Heart left ventricle (tissue), 16 donors: Measurements from ENCODE around the gene MARCHF7. TPM values are rescaled to one million over a fixed set of nuclear protein-coding genes. Genes with fewer than 3 reads are reported as not detected.
"Not testable (repeated sequence)": the region's sequence is repeated elsewhere in the genome, so short reads cannot be mapped to it uniquely, and the experiment has no call there.

Experiments used
- ATAC-seq, 4 donors: fragments of 200-7000 bp; cut with Tn5 transposase; one replicate each; pipeline ENCODE4 v1.9.1; 2020 to 2022; ENCODE audit warnings: moderate library complexity in 4 of 4, mild to moderate bottlenecking in 3 of 4, moderate number of reproducible peaks in 1 of 4
- DNase-seq, 5 donors: peaks; one replicate each; pipeline ENCODE4 v3.0.0-alpha.2; 2020
- H3K27ac ChIP-seq, 12 donors: fragments of 200-600 bp; sonication (generic) in 4 of 12; one replicate each; pipeline versions ENCODE4 v1.5.0 to v1.8.0; 2016 to 2022; ENCODE audit warnings: mild to moderate bottlenecking in 2 of 12
- H3K27me3 ChIP-seq, 9 donors: fragments of 200-600 bp; sonication (generic) in 2 of 9; one replicate each; pipeline versions ENCODE4 v1.5.1 to v1.8.0; 2016 to 2022; ENCODE audit warnings: mild to moderate bottlenecking in 3 of 9
- H3K36me3 ChIP-seq, 9 donors: fragments of 200-600 bp; sonication (generic) in 2 of 9; one replicate each; pipeline versions ENCODE4 v1.5.0 to v1.8.0; 2018 to 2022; ENCODE audit warnings: mild to moderate bottlenecking in 2 of 9
- H3K4me1 ChIP-seq, 12 donors: fragments of 200-600 bp; sonication (generic) in 4 of 12; one replicate each; pipeline versions ENCODE4 v1.5.0 to v1.8.0; 2016 to 2022; ENCODE audit warnings: mild to moderate bottlenecking in 3 of 12
- H3K4me3 ChIP-seq, 12 donors: fragments of 200-600 bp; sonication (generic) in 4 of 12; one replicate each; pipeline versions ENCODE4 v1.5.0 to v1.8.0; 2017 to 2022; ENCODE audit warnings: mild to moderate bottlenecking in 9 of 12, moderate library complexity in 4 of 12
- H3K9me3 ChIP-seq, 12 donors: fragments of 200-600 bp; sonication (generic) in 4 of 12; one replicate each; pipeline versions ENCODE4 v1.5.0 to v1.8.0; 2016 to 2022; ENCODE audit warnings: mild to moderate bottlenecking in 1 of 12
- CTCF ChIP-seq, 12 donors: fragments of 200-600 bp; sonication (generic) in 4 of 12; IDR thresholded peaks; one replicate each; pipeline versions ENCODE4 v1.5.0 to v1.8.0; 2018 to 2022; ENCODE audit warnings: antibody characterized with exemption in 12 of 12, mild to moderate bottlenecking in 5 of 12
- POLR2A ChIP-seq, 2 donors: fragments of 450-650 bp; IDR thresholded peaks; one replicate each; pipeline ENCODE4 v1.6.1; 2017; ENCODE audit warnings: antibody characterized with exemption in 2 of 2, mild to moderate bottlenecking in 2 of 2, moderate library complexity in 2 of 2
- WGBS, 4 donors: extraction: QIAGEN DNeasy Blood & Tissue Kit in 2 of 4; methylation state at CpG; one replicate each; pipeline versions ENCODE4 v1.1.5 to v1.1.7; 2013 to 2018; 5-methylcytosine and 5-hydroxymethylcytosine counted together
- intact Hi-C, 10 donors: fragments of 100-400 bp; cut with DNase I; formaldehyde crosslinking; loops; one replicate each; pipeline versions ENCODE4 v1.11.1 to v1.14.2; 2022
- polyA plus RNA-seq, 2 donors: library from polyadenylated mRNA; stranded (reverse); fragments of 200-250 nt; gene quantifications; one replicate each; pipeline ENCODE4 v1.2.3, GENCODE V29; 2013
- total RNA-seq, 9 donors: library from RNA; depleted of rRNA in 2 of 9; stranded (reverse); fragments of >200 nt in 2 of 9; fragmentation: NEBNext Ultra II Directional in 3 of 9; extraction: Animal tissue kit (Norgen Biotek cat#: 25700) in 3 of 9; gene quantifications; one replicate each; pipeline versions ENCODE4 v1.1.0 to v1.2.4, GENCODE V29; 2016 to 2023
- donor health status: ischemic (EF 13 %, LVEDD 7.1; RV severe dilation, severe dysfunction).
- donor health status: healthy with polysubstance abuse.
- donor health status: DM: no; HTN: yes; CAD: no.
- donor health status: DM: no; HTN: no; CAD: no.
- donor health status: ischemic (EF 25% LVEDD 6.9; RV normal size, moderate dysfunction).
- donor health status: ischemic (EF 25% LVEDD 5.7; RV mildly dilated, moderate dysfunction).
- donor health status: healthy.
- donor health status: DM: yes; HTN: yes; CAD: no.
- donor health status: ischemic (EF 35%, LVEDD 5.7; RV mildly dilated, moderate dysfunction).
- donor health status: nonischemic (EF 11% LVEDD 7.7; RV severe dilation, severe dysfunction).
- donor health status: DM: yes; HTN: yes; CAD: no.
- donor health status: PGD.
- donor health status: ischemic (EF 29% LVEDD 5.4; RV normal size, mild dysfunction).
- donor health status: nonischemic (EF 23%, LVEDD 6.1; RV moderate dilation, normal function).

Gene MARCHF7
- total and polyA plus RNA-seq, 11 donors: 16.9 to 97.9 (median 84.4) TPM

GRCh38 chr2:159744363-159744762, 32.1 kb downstream of the MARCHF7 start:
- Histone ChIP-seq H3K4me3 (no peak overlapping the region), H3K27me3 (no peaks in the 10 kb centered on the region), H3K27ac (peak overlapping the region; percentile 6 to 79 (median 48)), H3K9me3 (no peaks in the 10 kb centered on the region), H3K4me1 (peaks cover 0 to 30% (median 8%) of the 10 kb centered on the region in 12 donors), H3K36me3 (peaks cover 0 to 88% (median 67%) of the 10 kb centered on the region in 9 donors)
- TF ChIP-seq POLR2A (IDR thresholded peaks at IDR 0.05): no peak
- TF ChIP-seq CTCF (IDR thresholded peaks at IDR 0.05): no peak
- DNase-seq (no peak), ATAC-seq (peak; percentile 88 to 91 (median 91))
- WGBS, 4 donors: 20 to 42% (median 32%) methylated on average over 3 of the region's 3 CpGs
- intact Hi-C loops: no loop called here

GRCh38 chr2:159745237-159745636, 32.9 kb downstream of the MARCHF7 start:
- WGBS, 4 donors: 86 to 95% (median 88%) methylated on average over 11 of the region's 11 CpGs
- Histone ChIP-seq H3K4me1 (peaks cover 0 to 30% (median 8%) of the 10 kb centered on the region in 12 donors), H3K36me3 (peaks cover 0 to 92% (median 75%) of the 10 kb centered on the region in 9 donors), H3K27ac (peak overlapping the region in 9 of 12 donors; percentile 6 to 79 (median 56))
- H3K9me3 ChIP-seq, ATAC-seq, H3K4me3 ChIP-seq, DNase-seq, H3K27me3 ChIP-seq: not testable (repeated sequence)
- intact Hi-C loops: loop anchor here in 1 of 10 donors (5.0 kb wide), 1 partner anchor 33 kb away; the partner anchor contains the start of gene MARCHF7

- WGBS, 4 donors: 93 to 98% (median 97%) methylated on average over 9 of the region's 9 CpGs
- ATAC-seq (no peak), DNase-seq (no peak)
- intact Hi-C loops: loop anchor here in 1 of 10 donors (5.0 kb wide), 1 partner anchor 36 kb away; the partner anchor contains the start of gene MARCHF7
- no peaks in the 10 kb centered on the region for H3K27me3 ChIP-seq
- TF ChIP-seq POLR2A (IDR thresholded peaks at IDR 0.05): no peak
- TF ChIP-seq CTCF (IDR thresholded peaks at IDR 0.05): no peak
- peaks cover 0 to 95% (median 92%) of the 10 kb centered on the region in 9 donors for H3K36me3 ChIP-seq
- no peak overlapping the region for H3K27ac ChIP-seq
- no peak overlapping the region for H3K4me3 ChIP-seq
- H3K4me1 ChIP-seq: peaks cover 0 to 35% (median 11%) of the 10 kb centered on the region in 12 donors
- H3K9me3 ChIP-seq: no peaks in the 10 kb centered on the region
Measured at GRCh38 chr2:159748089-159748488, 35.8 kb downstream of the MARCHF7 start.

GRCh38 chr2:159750873-159751272, 38.6 kb downstream of the MARCHF7 start:
- Histone ChIP-seq H3K4me1 (peaks cover 0 to 43% (median 23%) of the 10 kb centered on the region in 12 donors), H3K27me3 (no peaks in the 10 kb centered on the region), H3K4me3 (no peak overlapping the region), H3K36me3 (peaks cover 0 to 92% (median 77%) of the 10 kb centered on the region in 9 donors), H3K9me3 (no peaks in the 10 kb centered on the region), H3K27ac (no peak overlapping the region)
- DNase-seq (no peak), ATAC-seq (no peak)
- intact Hi-C loops: loop anchor here in 2 of 10 donors (5.0 kb wide), 2 partner anchors 34 to 39 kb away; partner anchors contain the start of gene MARCHF7 (in 1 of the 2)
- no peak for TF ChIP-seq POLR2A (IDR thresholded peaks at IDR 0.05)
- no peak for TF ChIP-seq CTCF (IDR thresholded peaks at IDR 0.05)
- 55 to 74% (median 64%) methylated on average over 1 of the region's 1 CpG for WGBS, 4 donors
